Measurements from ENCODE around the gene BTBD2.

- TF ChIP-seq, protein P1, sequence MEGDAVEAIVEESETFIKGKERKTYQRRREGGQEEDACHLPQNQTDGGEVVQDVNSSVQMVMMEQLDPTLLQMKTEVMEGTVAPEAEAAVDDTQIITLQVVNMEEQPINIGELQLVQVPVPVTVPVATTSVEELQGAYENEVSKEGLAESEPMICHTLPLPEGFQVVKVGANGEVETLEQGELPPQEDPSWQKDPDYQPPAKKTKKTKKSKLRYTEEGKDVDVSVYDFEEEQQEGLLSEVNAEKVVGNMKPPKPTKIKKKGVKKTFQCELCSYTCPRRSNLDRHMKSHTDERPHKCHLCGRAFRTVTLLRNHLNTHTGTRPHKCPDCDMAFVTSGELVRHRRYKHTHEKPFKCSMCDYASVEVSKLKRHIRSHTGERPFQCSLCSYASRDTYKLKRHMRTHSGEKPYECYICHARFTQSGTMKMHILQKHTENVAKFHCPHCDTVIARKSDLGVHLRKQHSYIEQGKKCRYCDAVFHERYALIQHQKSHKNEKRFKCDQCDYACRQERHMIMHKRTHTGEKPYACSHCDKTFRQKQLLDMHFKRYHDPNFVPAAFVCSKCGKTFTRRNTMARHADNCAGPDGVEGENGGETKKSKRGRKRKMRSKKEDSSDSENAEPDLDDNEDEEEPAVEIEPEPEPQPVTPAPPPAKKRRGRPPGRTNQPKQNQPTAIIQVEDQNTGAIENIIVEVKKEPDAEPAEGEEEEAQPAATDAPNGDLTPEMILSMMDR (conservative IDR thresholded peaks at IDR 0.05; ENCODE audit: low read length), result no peak
- no peak for TF ChIP-seq EZH2phosphoT487 (IDR thresholded peaks at IDR 0.05; ENCODE audit: borderline replicate concordance)
Measured at GRCh38 chr19:1962674-1963073, 52.8 kb downstream of the BTBD2 start.

Measured in Loucy (cell line).